Natural killer cell (primary cell): Measurements from ENCODE around the gene GSPT1. TPM values are rescaled to one million over a fixed set of nuclear protein-coding genes. Genes with fewer than 3 reads are reported as not detected.
"Not testable (repeated sequence)": the region's sequence is repeated elsewhere in the genome, so short reads cannot be mapped to it uniquely, and the experiment has no call there.

Source experiments
- ATAC-seq, 3 donors: fragments of 150-1000 bp in 2 of 3; fragments of 200-7000 bp in 1 of 3; cut with Tn5 transposase; 1 replicate in 1 of 3; 2 replicates in 2 of 3; pipeline ENCODE4 v1.10.0; 2021; ENCODE audit warnings: mild to moderate bottlenecking in 2 of 3, moderate library complexity in 2 of 3
- DNase-seq, 2 donors: peaks; one replicate each; pipeline versions ENCODE4 v3.0.0 to v3.0.0-alpha.2; 2013 to 2021; ENCODE audit warnings: mixed read lengths in 1 of 2
- H3K27ac ChIP-seq: one replicate; pipeline ENCODE4 v1.5.1; 2013; ENCODE audit warnings: mild to moderate bottlenecking, low read length
- H3K27me3 ChIP-seq: one replicate; pipeline ENCODE4 v1.6.1; 2013; ENCODE audit warnings: low read length; ENCODE audit not compliant: control insufficient read depth, insufficient read depth
- H3K36me3 ChIP-seq: one replicate; pipeline ENCODE4 v1.6.1; 2013; ENCODE audit warnings: low read length; ENCODE audit not compliant: control insufficient read depth, insufficient read depth
- H3K4me1 ChIP-seq: one replicate; pipeline ENCODE4 v1.6.1; 2013; ENCODE audit warnings: low read length; ENCODE audit not compliant: control insufficient read depth, insufficient read depth
- H3K4me3 ChIP-seq: one replicate; pipeline ENCODE4 v1.5.1; 2013; ENCODE audit warnings: low read length
- H3K9me3 ChIP-seq: one replicate; pipeline ENCODE4 v1.6.1; 2013; ENCODE audit warnings: low read length; ENCODE audit not compliant: control insufficient read depth, insufficient read depth
- H3K27ac Mint-ChIP-seq, 2 donors: one replicate each; pipeline ENCODE4 v1.8.0; 2022; ENCODE audit warnings: mild to moderate bottlenecking in 2 of 2, mixed read lengths in 2 of 2, moderate library complexity in 1 of 2
- H3K27me3 Mint-ChIP-seq, 2 donors: one replicate each; pipeline ENCODE4 v1.8.0; 2022; ENCODE audit warnings: low read depth in 2 of 2, mixed read lengths in 2 of 2
- H3K36me3 Mint-ChIP-seq: one replicate; pipeline ENCODE4 v1.8.0; 2022; ENCODE audit warnings: mixed read lengths
- H3K4me1 Mint-ChIP-seq, 2 donors: one replicate each; pipeline ENCODE4 v1.8.0; 2022; ENCODE audit warnings: mixed read lengths in 2 of 2
- H3K4me3 Mint-ChIP-seq: one replicate; pipeline ENCODE4 v1.8.0; 2022; ENCODE audit warnings: mild to moderate bottlenecking, moderate library complexity, mixed read lengths
- H3K9me3 Mint-ChIP-seq, 2 donors: one replicate each; pipeline ENCODE4 v1.8.0; 2022; ENCODE audit warnings: mixed read lengths in 2 of 2
- WGBS: methylation state at CpG from one replicate; pipeline ENCODE4 v1.1.7; 2013; ENCODE audit warnings: missing lambda C conversion rate; ENCODE audit not compliant: insufficient coverage; 5-methylcytosine and 5-hydroxymethylcytosine counted together
- intact Hi-C: fragments of 100-400 bp; cut with micrococcal nuclease; formaldehyde crosslinking; loops from one replicate; pipeline ENCODE4 v1.14.2; 2022
- total RNA-seq, 4 donors: library from RNA; stranded (reverse); fragments of 120-200 nt in 1 of 4; gene quantifications; one replicate each; pipeline versions ENCODE4 v1.2.3 to v1.2.4, GENCODE V29; 2013 to 2022
- TF ChIP-seq, protein P1 (sequence below): fragments of 200-600 bp; IDR thresholded peaks from one replicate; pipeline ENCODE4 v1.8.0; 2022; ENCODE audit warnings: antibody characterized with exemption

Gene GSPT1
- total RNA-seq, 3 donors from 2014 or later (not counting 1 experiment from before 2014, with no cell fraction given), result 51.4 to 77.8 (median 60.8) TPM

GRCh38 chr16:11957591-11958395 lies 42.0 kb upstream of the GSPT1 start:
- WGBS, result 93% methylated on average over 10 of the region's 10 CpGs
- Histone ChIP-seq H3K4me1 (no peaks in the 10 kb centered on the region), H3K27me3 (no peaks in the 10 kb centered on the region), H3K27ac (no peak overlapping the region), H3K36me3 (no peaks in the 10 kb centered on the region), H3K9me3 (no peaks in the 10 kb centered on the region), H3K4me3 (no peak overlapping the region)
- Mint-ChIP-seq H3K4me3 (no peak overlapping the region), H3K27ac (no peak overlapping the region), H3K36me3 (no peaks in the 10 kb centered on the region), H3K9me3 (no peaks in the 10 kb centered on the region), H3K4me1 (no peaks in the 10 kb centered on the region), H3K27me3 (no peaks in the 10 kb centered on the region)
- TF ChIP-seq, protein P1, sequence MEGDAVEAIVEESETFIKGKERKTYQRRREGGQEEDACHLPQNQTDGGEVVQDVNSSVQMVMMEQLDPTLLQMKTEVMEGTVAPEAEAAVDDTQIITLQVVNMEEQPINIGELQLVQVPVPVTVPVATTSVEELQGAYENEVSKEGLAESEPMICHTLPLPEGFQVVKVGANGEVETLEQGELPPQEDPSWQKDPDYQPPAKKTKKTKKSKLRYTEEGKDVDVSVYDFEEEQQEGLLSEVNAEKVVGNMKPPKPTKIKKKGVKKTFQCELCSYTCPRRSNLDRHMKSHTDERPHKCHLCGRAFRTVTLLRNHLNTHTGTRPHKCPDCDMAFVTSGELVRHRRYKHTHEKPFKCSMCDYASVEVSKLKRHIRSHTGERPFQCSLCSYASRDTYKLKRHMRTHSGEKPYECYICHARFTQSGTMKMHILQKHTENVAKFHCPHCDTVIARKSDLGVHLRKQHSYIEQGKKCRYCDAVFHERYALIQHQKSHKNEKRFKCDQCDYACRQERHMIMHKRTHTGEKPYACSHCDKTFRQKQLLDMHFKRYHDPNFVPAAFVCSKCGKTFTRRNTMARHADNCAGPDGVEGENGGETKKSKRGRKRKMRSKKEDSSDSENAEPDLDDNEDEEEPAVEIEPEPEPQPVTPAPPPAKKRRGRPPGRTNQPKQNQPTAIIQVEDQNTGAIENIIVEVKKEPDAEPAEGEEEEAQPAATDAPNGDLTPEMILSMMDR, result no peak
- intact Hi-C loops, result no loop called here
- no peak for DNase-seq
- ATAC-seq, result no peak

GRCh38 chr16:11956558-11956957 lies 40.8 kb upstream of the GSPT1 start:
- H3K4me3 Mint-ChIP-seq, result no peak overlapping the region
- no peaks in the 10 kb centered on the region for H3K9me3 Mint-ChIP-seq
- H3K27me3 Mint-ChIP-seq, result no peaks in the 10 kb centered on the region
- Histone ChIP-seq H3K4me1 (no peaks in the 10 kb centered on the region), H3K9me3 (no peaks in the 10 kb centered on the region), H3K27ac (no peak overlapping the region), H3K36me3 (no peaks in the 10 kb centered on the region), H3K4me3 (no peak overlapping the region), H3K27me3 (no peaks in the 10 kb centered on the region)
- TF ChIP-seq, protein P1, result no peak
- no peaks in the 10 kb centered on the region for H3K36me3 Mint-ChIP-seq
- H3K4me1 Mint-ChIP-seq, result no peaks in the 10 kb centered on the region
- no peak overlapping the region for H3K27ac Mint-ChIP-seq
- intact Hi-C loops, result no loop called here
- WGBS, result 100% methylated on average over 2 of the region's 2 CpGs
- DNase-seq, result no peak
- ATAC-seq, result no peak

GRCh38 chr16:11955713-11956123 lies 40.0 kb upstream of the GSPT1 start:
- Histone ChIP-seq H3K27ac (no peak overlapping the region), H3K9me3 (no peaks in the 10 kb centered on the region), H3K4me1 (no peaks in the 10 kb centered on the region), H3K27me3 (no peaks in the 10 kb centered on the region), H3K36me3 (no peaks in the 10 kb centered on the region), H3K4me3 (no peak overlapping the region)
- intact Hi-C loops, result no loop called here
- no peaks in the 10 kb centered on the region for H3K27me3 Mint-ChIP-seq
- DNase-seq (no peak), ATAC-seq (no peak)
- no peak overlapping the region for H3K4me3 Mint-ChIP-seq
- H3K4me1 Mint-ChIP-seq, result no peaks in the 10 kb centered on the region
- no peaks in the 10 kb centered on the region for H3K36me3 Mint-ChIP-seq
- H3K9me3 Mint-ChIP-seq, result no peaks in the 10 kb centered on the region
- WGBS, result 83% methylated on average over 8 of the region's 8 CpGs
- H3K27ac Mint-ChIP-seq, result no peak overlapping the region
- TF ChIP-seq, protein P1, result no peak

GRCh38 chr16:11953576-11953975 lies 37.8 kb upstream of the GSPT1 start:
- H3K36me3 Mint-ChIP-seq, H3K27ac Mint-ChIP-seq, H3K9me3 Mint-ChIP-seq, H3K4me3 ChIP-seq, ATAC-seq, H3K9me3 ChIP-seq, H3K4me1 Mint-ChIP-seq, H3K36me3 ChIP-seq, H3K27ac ChIP-seq, H3K27me3 ChIP-seq, DNase-seq, H3K4me3 Mint-ChIP-seq, H3K4me1 ChIP-seq, intact Hi-C loops, H3K27me3 Mint-ChIP-seq: not testable (repeated sequence)
- 85% methylated on average over 7 of the region's 8 CpGs for WGBS
